Measurements from ENCODE around the gene PPM1L.

PPM1L gene

DNA sequence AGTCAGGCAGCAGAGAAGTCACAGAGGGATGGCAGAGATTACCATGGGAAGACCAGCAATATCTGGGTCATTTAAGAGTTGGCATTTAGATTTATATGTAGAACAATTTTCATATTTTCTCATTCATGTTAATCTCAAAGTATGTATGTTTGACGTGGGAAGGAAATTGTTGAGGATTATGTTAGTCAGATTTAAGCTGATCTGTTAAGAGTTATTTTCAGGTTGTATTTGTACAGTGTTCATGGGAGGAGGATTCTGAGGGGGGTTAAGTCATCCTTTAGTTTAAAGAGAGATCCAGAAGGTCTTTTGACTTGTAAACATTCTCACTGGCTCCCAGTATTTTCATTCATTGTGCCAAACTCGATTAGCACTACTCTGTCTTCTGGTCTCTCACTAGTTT lies 34.7 kb downstream of the PPM1L start:
- Histone ChIP-seq H3K4me1 (ENCODE audit: control insufficient read depth in 1 of 2, insufficient read depth in 2 of 2, low read length in 2 of 2) (no peaks in the 10 kb centered on the region), H3K9me3 (ENCODE audit: control insufficient read depth in 1 of 2, low read length in 2 of 2) (no peaks in the 10 kb centered on the region), H3K4me3 (ENCODE audit: low read depth in 1 of 2, low read length in 2 of 2) (no peak overlapping the region), H3K27ac (ENCODE audit: low read length) (no peak overlapping the region), H3K27me3 (ENCODE audit: low read depth, low read length) (no peaks in the 10 kb centered on the region), H3K36me3 (ENCODE audit: control insufficient read depth in 1 of 2, insufficient read depth in 2 of 2, low read length in 2 of 2) (no peaks in the 10 kb centered on the region)

DNA sequence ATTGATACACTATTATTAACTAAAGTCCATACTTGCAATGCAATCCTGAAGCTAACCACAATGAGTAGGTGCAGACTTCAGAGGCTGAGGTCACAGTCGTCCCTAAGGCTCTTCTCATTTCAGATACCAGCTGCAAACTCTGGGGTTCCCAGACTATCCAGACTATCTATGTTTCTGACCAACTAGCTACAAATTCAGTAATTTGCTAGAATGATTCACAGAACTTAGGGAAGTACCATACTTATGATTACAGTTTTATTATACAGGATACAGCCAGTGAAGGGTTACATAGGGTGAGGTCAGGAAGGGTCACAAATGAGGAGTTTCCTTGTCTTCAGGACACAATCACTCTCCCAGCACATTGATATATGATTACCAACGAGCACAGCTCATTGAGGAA lies 36.5 kb downstream of the PPM1L start:
- H3K4me3 ChIP-seq (ENCODE audit: low read depth in 1 of 2, low read length in 2 of 2) = no peak overlapping the region
- no peaks in the 10 kb centered on the region for H3K27me3 ChIP-seq (ENCODE audit: low read depth, low read length)
- no peak overlapping the region for H3K27ac ChIP-seq (ENCODE audit: low read length)
- H3K9me3 ChIP-seq (ENCODE audit: control insufficient read depth in 1 of 2, low read length in 2 of 2) = no peaks in the 10 kb centered on the region
- H3K36me3 ChIP-seq (ENCODE audit: control insufficient read depth in 1 of 2, insufficient read depth in 2 of 2, low read length in 2 of 2) = no peaks in the 10 kb centered on the region
- H3K4me1 ChIP-seq (ENCODE audit: control insufficient read depth in 1 of 2, insufficient read depth in 2 of 2, low read length in 2 of 2) = peaks cover 0 to 5% of the 10 kb centered on the region in 2 donors

DNA sequence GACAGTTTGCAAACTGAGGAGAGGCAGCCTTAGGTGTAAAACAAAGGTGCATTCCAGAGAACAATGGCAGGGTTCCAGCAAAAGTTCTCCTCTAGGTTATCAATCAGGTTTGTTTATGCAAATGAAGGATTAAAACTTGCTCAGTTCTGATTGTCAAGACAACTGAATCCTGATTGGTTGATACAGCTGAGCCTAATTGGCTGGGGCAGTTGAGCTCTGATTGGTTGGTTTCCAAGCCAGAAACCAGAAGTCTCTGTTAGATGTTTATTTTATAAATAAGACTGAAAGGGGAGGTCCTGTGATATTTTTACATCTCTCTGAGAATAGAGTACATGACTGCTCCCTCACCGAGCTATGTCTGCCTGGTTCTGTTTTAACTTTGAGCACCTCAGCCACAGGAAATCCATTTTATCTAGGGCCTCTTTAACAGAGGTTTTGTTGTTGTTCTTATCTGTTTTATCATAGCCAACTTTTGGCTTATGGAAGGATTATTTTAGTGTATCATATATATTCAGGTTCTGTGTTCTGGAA lies 37.8 kb downstream of the PPM1L start:
- no peaks in the 10 kb centered on the region for H3K36me3 ChIP-seq (ENCODE audit: control insufficient read depth in 1 of 2, insufficient read depth in 2 of 2, low read length in 2 of 2)
- no peak overlapping the region for H3K27ac ChIP-seq (ENCODE audit: low read length)
- no peaks in the 10 kb centered on the region for H3K9me3 ChIP-seq (ENCODE audit: control insufficient read depth in 1 of 2, low read length in 2 of 2)
- no peaks in the 10 kb centered on the region for H3K27me3 ChIP-seq (ENCODE audit: low read depth, low read length)
- H3K4me1 ChIP-seq (ENCODE audit: control insufficient read depth in 1 of 2, insufficient read depth in 2 of 2, low read length in 2 of 2) = peaks cover 0 to 5% of the 10 kb centered on the region in 2 donors
- no peak overlapping the region for H3K4me3 ChIP-seq (ENCODE audit: low read depth in 1 of 2, low read length in 2 of 2)

DNA sequence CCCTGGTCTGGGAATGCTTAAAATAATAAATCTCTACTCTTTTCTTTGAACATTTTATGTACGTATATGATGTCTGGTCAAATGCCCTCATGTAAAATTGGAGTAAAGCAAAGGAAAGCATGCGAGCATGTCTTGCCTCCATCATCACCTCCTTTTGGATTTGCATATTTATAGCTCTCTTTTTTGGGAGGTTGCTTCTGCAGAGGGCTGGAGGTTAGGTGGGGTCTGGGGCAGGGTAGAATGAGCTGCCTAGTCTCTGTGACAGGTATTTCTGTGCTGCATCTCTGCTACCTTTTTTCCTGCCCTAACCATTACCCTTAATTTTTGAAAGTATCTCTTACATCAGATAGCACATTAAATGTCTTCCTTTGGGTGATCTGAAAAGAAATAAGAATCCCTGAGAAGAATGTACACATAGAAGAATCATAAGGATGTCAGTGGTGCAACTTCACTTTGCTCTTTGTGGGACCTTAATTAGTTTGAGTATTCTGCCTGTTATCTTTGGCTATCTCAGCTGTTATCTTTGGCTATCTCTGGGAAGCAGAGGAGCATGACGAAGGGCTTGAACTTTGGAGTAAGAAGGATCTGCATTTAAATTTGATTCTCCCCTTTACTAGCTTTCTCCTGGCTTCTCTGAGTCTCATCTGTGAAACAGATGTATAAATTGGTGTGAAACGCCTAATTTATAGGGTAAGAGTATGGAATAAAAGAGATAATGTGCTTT lies 40.2 kb downstream of the PPM1L start:
- Histone ChIP-seq H3K9me3 (ENCODE audit: control insufficient read depth in 1 of 2, low read length in 2 of 2) (no peaks in the 10 kb centered on the region), H3K4me3 (ENCODE audit: low read depth in 1 of 2, low read length in 2 of 2) (no peak overlapping the region), H3K36me3 (ENCODE audit: control insufficient read depth in 1 of 2, insufficient read depth in 2 of 2, low read length in 2 of 2) (no peaks in the 10 kb centered on the region), H3K27ac (ENCODE audit: low read length) (no peak overlapping the region), H3K27me3 (ENCODE audit: low read depth, low read length) (no peaks in the 10 kb centered on the region), H3K4me1 (ENCODE audit: control insufficient read depth in 1 of 2, insufficient read depth in 2 of 2, low read length in 2 of 2) (peaks cover 0 to 5% of the 10 kb centered on the region in 2 donors)

DNA sequence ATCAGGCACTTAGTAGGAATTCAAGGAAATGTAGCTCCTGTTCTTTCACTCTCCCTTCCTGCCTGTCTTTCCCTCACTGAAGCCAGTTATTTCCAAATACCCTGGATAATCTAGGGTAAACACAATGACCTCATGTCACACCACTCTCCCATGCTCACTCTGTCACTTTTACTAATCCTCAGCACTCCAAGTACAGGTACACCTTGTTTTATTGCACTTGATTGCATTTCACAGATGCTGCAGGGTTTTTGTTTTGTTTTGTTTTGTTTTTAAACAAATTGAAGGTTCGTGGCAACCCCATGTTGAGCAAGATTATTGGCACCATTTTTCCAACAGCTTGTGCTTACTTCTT lies 40.8 kb downstream of the PPM1L start:
- Histone ChIP-seq H3K27ac (ENCODE audit: low read length) (no peak overlapping the region), H3K4me1 (ENCODE audit: control insufficient read depth in 1 of 2, insufficient read depth in 2 of 2, low read length in 2 of 2) (peaks cover 0 to 5% of the 10 kb centered on the region in 2 donors)

DNA sequence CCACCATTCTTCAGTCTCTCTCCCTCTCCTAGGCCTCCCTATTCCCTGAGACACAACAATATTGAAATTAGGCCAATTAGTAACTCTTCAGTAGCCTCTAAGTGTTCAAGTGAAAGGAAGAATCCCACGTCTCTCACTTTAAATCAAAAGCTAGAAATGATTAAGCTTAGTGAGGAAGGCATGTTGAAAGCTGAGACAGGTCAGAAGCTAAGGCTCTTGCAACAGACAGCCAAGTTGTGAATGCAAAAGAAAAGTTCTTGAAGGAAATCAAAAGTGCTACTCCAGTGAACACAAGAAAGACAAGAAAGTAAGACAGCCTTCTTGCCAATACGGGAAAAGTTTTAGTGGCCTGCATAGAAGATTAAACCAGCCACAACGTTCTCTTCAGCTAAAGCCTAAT lies 41.3 kb downstream of the PPM1L start:
- Histone ChIP-seq H3K27ac (ENCODE audit: low read length) (no peak overlapping the region), H3K9me3 (ENCODE audit: control insufficient read depth in 1 of 2, low read length in 2 of 2) (no peaks in the 10 kb centered on the region), H3K4me1 (ENCODE audit: control insufficient read depth in 1 of 2, insufficient read depth in 2 of 2, low read length in 2 of 2) (peaks cover 0 to 5% of the 10 kb centered on the region in 2 donors), H3K27me3 (ENCODE audit: low read depth, low read length) (no peaks in the 10 kb centered on the region), H3K36me3 (ENCODE audit: control insufficient read depth in 1 of 2, insufficient read depth in 2 of 2, low read length in 2 of 2) (no peaks in the 10 kb centered on the region), H3K4me3 (ENCODE audit: low read depth in 1 of 2, low read length in 2 of 2) (no peak overlapping the region)

More for the DNA sequence above, 40.8 kb downstream of the PPM1L start:
- Histone ChIP-seq H3K9me3 (ENCODE audit: control insufficient read depth in 1 of 2, low read length in 2 of 2) (no peaks in the 10 kb centered on the region), H3K36me3 (ENCODE audit: control insufficient read depth in 1 of 2, insufficient read depth in 2 of 2, low read length in 2 of 2) (no peaks in the 10 kb centered on the region), H3K27me3 (ENCODE audit: low read depth, low read length) (no peaks in the 10 kb centered on the region), H3K4me3 (ENCODE audit: low read depth in 1 of 2, low read length in 2 of 2) (no peak overlapping the region)

DNA sequence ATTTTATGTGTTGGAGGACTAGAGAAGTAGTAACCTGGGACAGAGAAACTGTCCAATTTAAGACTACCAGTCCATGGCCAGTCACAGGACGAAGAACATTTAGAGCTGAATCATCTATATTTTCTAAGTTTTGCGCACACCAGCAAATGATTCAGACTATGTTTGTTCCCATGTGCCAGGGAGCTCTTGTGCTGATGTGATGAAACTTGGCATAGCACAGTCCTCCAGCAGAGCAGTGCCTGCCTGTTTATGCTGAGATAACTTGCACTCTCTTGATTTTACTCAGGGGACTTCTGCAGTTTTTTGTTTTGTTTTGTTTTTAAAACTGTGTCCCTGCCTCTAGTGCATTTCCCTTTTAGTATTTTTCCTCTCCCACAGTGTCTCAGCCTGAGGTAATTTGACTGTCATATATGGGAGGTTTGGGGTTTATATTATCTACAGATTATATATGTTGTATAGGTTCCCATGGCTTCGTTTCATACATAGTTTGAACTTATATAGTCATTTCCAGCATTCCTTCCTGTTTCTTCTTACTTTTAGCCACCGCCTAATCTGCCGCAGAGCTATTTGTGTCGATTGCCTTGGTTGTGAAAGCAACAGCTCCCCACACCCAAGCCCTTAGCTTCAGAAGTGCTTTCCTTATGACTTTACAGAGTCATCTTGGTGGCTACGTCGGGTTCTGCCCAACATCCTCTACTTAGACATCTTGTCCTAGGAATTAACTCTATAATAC lies 45.5 kb downstream of the PPM1L start:
- Histone ChIP-seq H3K4me1 (ENCODE audit: control insufficient read depth in 1 of 2, insufficient read depth in 2 of 2, low read length in 2 of 2) (peaks cover 0 to 14% of the 10 kb centered on the region in 2 donors), H3K27ac (ENCODE audit: low read length) (peak overlapping the region; percentile 79), H3K36me3 (ENCODE audit: control insufficient read depth in 1 of 2, insufficient read depth in 2 of 2, low read length in 2 of 2) (no peaks in the 10 kb centered on the region), H3K4me3 (ENCODE audit: low read depth in 1 of 2, low read length in 2 of 2) (peak overlapping the region in 1 of 2 donors; percentile 37), H3K9me3 (ENCODE audit: control insufficient read depth in 1 of 2, low read length in 2 of 2) (no peaks in the 10 kb centered on the region), H3K27me3 (ENCODE audit: low read depth, low read length) (no peaks in the 10 kb centered on the region)

DNA sequence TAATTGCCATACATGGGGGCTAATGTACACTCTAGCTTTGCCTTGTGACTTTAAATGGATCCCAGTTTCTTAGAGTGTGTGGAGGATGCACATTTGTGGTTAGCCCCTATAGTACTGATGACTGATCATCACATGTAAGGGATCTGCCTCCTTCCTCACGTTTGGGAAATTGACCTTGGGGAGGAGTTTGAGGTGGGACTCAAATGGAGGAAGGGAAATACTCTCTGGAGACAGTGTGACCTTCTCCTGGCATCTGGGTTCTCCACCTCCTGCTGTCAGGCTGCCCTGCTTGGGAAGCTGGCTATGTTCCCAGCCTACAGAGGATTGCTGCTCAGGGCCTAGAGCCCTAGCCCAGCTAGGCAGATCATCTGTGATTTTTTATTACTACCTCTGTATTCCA lies 48.7 kb downstream of the PPM1L start:
- H3K36me3 ChIP-seq (ENCODE audit: control insufficient read depth in 1 of 2, insufficient read depth in 2 of 2, low read length in 2 of 2) = no peaks in the 10 kb centered on the region
- no peaks in the 10 kb centered on the region for H3K9me3 ChIP-seq (ENCODE audit: control insufficient read depth in 1 of 2, low read length in 2 of 2)
- H3K27me3 ChIP-seq (ENCODE audit: low read depth, low read length) = no peaks in the 10 kb centered on the region
- H3K27ac ChIP-seq (ENCODE audit: low read length) = no peak overlapping the region
- peaks cover 0 to 28% of the 10 kb centered on the region in 2 donors for H3K4me1 ChIP-seq (ENCODE audit: control insufficient read depth in 1 of 2, insufficient read depth in 2 of 2, low read length in 2 of 2)
- H3K4me3 ChIP-seq (ENCODE audit: low read depth in 1 of 2, low read length in 2 of 2) = no peak overlapping the region

DNA sequence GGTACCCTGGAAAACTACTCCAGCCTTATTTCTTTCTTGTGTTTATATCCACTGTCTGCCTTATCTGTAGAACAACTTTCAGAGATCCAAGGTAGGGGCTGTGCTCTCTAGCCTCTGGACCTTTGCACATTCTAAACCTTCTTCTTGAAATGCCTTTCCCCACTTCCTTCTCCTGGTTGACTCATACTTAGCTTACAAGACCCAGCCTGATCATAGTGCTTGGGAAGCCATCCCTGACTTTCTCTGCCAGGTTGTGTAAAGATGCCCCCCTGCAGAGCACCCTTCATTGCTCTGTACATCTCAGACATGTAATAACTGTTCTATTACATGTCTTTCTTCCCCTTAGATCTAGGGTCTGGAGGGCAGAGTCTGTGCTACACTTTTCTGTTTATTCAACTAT lies 50.1 kb downstream of the PPM1L start:
- H3K4me3 ChIP-seq (ENCODE audit: low read depth in 1 of 2, low read length in 2 of 2) = no peak overlapping the region
- H3K27me3 ChIP-seq (ENCODE audit: low read depth, low read length) = no peaks in the 10 kb centered on the region
- H3K9me3 ChIP-seq (ENCODE audit: control insufficient read depth in 1 of 2, low read length in 2 of 2) = no peaks in the 10 kb centered on the region
- H3K36me3 ChIP-seq (ENCODE audit: control insufficient read depth in 1 of 2, insufficient read depth in 2 of 2, low read length in 2 of 2) = no peaks in the 10 kb centered on the region
- no peak overlapping the region for H3K27ac ChIP-seq (ENCODE audit: low read length)
- peaks cover 0 to 39% of the 10 kb centered on the region in 2 donors for H3K4me1 ChIP-seq (ENCODE audit: control insufficient read depth in 1 of 2, insufficient read depth in 2 of 2, low read length in 2 of 2)

DNA sequence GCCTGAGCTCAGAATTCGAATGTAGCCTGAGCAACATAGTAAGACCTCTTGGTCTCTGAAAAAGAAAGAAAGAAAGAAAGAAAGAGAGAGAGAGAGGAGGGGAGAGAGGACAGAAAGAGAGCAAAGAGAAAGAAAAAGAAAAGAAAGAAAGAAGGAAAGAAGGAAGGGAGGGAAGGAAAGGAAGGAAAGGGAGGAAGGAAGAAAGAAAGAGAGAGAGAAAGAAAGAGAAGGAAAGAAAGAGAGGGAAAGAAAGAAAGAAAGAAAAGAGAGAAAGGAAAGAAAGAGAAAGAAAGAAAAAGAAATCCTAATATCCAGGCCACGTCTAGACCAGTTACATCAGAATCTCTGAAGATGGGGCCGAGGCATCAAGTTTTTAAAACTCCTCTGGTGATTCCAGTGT lies 50.7 kb downstream of the PPM1L start:
- H3K27me3 ChIP-seq (ENCODE audit: low read depth, low read length) = no peaks in the 10 kb centered on the region
- H3K9me3 ChIP-seq (ENCODE audit: control insufficient read depth in 1 of 2, low read length in 2 of 2) = no peaks in the 10 kb centered on the region
- H3K4me3 ChIP-seq (ENCODE audit: low read depth in 1 of 2, low read length in 2 of 2) = no peak overlapping the region
- peaks cover 0 to 44% of the 10 kb centered on the region in 2 donors for H3K4me1 ChIP-seq (ENCODE audit: control insufficient read depth in 1 of 2, insufficient read depth in 2 of 2, low read length in 2 of 2)
- no peaks in the 10 kb centered on the region for H3K36me3 ChIP-seq (ENCODE audit: control insufficient read depth in 1 of 2, insufficient read depth in 2 of 2, low read length in 2 of 2)
- H3K27ac ChIP-seq (ENCODE audit: low read length) = no peak overlapping the region

DNA sequence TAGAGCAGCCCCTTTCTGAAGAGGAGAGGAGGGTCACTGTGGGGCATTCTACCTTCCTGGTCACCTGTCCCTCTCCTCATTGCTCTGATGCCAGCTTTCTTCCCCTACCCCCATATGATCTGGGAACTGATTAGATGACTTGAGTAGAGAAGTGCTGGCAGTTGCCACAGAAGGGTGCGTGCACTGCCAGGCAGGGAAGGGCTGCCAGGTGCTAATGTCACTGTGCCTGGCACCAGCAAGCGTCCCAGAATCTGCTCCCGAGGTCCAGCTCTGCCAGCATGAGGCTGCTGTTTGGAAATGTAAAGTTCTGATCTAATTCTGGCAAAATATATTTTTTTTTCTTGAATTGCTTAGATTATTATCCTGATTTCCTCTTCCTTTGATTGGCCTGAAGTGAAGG lies 52.8 kb downstream of the PPM1L start:
- Histone ChIP-seq H3K27ac (ENCODE audit: low read length) (no peak overlapping the region), H3K9me3 (ENCODE audit: control insufficient read depth in 1 of 2, low read length in 2 of 2) (no peaks in the 10 kb centered on the region), H3K4me3 (ENCODE audit: low read depth in 1 of 2, low read length in 2 of 2) (no peak overlapping the region), H3K4me1 (ENCODE audit: control insufficient read depth in 1 of 2, insufficient read depth in 2 of 2, low read length in 2 of 2) (peaks cover 0 to 54% of the 10 kb centered on the region in 2 donors), H3K36me3 (ENCODE audit: control insufficient read depth in 1 of 2, insufficient read depth in 2 of 2, low read length in 2 of 2) (no peaks in the 10 kb centered on the region), H3K27me3 (ENCODE audit: low read depth, low read length) (no peaks in the 10 kb centered on the region)

All from muscle layer of duodenum (tissue), 2 donors.